SU-DHL-6 (cell line): Measurements from ENCODE around the gene TENT5A.

Experiments used
- CTCF ChIP-seq: fragments of 200-600 bp; sonication (generic); IDR thresholded peaks from one replicate; pipeline ENCODE4 v1.5.1; 2017; ENCODE audit warnings: antibody characterized with exemption, mild to moderate bottlenecking, low read length, moderate library complexity; ENCODE audit not compliant: insufficient read depth, poor library complexity, severe bottlenecking
- EZH2phosphoT487 ChIP-seq: fragments of 200-600 bp; sonication (generic), shearing (Covaris generic); conservative IDR thresholded peaks from 2 replicates; pipeline ENCODE4 v1.6.1; 2018; ENCODE audit warnings: mild to moderate bottlenecking, antibody characterized with exemption, low read length, moderate library complexity, mixed read lengths

- TF ChIP-seq CTCF (no peak), EZH2phosphoT487 (no peak)
Measured at GRCh38 chr6:81786150-81786549, 33.7 kb upstream of the TENT5A start.
